ENCODE data around the gene TADA3.

- TF ChIP-seq POLR2A (IDR thresholded peaks at IDR 0.05) (no peak), POLR2AphosphoS5 (IDR thresholded peaks at IDR 0.05) (no peak)
Observed at GRCh38 chr3:9810846-9811245, 18.6 kb upstream of the TADA3 start.

Data from prostate gland (tissue), 1 donor.